ENCODE results near the gene CLHC1.

Gene CLHC1

DNA sequence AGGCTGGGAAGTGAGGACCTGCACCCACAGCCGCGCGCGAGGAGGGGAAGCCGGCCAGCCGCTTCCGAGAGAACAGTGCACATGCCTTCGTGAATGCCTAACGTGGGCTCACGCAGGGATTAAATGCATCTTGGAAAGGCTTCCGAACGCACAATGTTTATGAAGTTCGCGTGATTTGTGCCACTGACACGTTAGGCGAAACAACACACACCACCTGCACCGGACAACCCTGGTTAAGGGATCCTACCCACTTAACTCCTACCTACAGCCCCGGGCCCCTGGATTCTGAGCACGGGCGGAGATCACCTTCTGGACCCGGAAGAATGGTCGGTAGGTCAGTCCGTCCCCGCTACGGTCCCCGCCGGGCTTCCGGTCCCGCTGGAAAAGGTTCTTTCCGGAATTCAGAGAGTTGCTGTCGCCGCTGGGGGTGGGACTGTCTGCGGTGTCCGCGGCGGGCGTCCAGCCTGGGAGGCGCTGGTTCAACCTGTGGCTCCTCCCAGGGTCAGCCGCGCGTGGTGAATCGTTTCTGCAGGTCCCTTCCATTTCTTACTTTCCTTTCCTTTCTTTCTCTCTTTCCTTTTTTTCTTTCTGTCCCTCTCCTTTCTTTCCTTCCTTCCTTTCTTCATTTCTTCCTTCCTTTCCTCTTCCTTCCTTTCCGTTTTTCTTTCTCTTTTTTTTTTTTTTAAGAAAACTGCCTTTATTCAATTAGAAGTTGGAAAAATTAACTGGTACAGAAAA is 37.0 kb upstream of the CLHC1 start, which contains the start of gene MTIF2 (continued):
- TF ChIP-seq ZNF138 (tag by site-specific recombination; IDR thresholded peaks at IDR 0.05; ENCODE audit: borderline replicate concordance) = 0 out of 2 replicates have a peak, but pooled peaks have one; percentile 3
- TF ChIP-seq ZFP37 (tag by site-specific recombination; IDR thresholded peaks at IDR 0.05) = peak; percentile 94; the same call in 1 of the 2 replicates
- TF ChIP-seq, protein P1, sequence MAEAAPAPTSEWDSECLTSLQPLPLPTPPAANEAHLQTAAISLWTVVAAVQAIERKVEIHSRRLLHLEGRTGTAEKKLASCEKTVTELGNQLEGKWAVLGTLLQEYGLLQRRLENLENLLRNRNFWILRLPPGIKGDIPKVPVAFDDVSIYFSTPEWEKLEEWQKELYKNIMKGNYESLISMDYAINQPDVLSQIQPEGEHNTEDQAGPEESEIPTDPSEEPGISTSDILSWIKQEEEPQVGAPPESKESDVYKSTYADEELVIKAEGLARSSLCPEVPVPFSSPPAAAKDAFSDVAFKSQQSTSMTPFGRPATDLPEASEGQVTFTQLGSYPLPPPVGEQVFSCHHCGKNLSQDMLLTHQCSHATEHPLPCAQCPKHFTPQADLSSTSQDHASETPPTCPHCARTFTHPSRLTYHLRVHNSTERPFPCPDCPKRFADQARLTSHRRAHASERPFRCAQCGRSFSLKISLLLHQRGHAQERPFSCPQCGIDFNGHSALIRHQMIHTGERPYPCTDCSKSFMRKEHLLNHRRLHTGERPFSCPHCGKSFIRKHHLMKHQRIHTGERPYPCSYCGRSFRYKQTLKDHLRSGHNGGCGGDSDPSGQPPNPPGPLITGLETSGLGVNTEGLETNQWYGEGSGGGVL (tag by site-specific recombination; IDR thresholded peaks at IDR 0.05) = no peak
- no peak for TF ChIP-seq ZNF175 (tag by site-specific recombination; IDR thresholded peaks at IDR 0.05)
- TF ChIP-seq ZNF624 (tag by site-specific recombination; IDR thresholded peaks at IDR 0.05) = no peak
- TF ChIP-seq, protein P2, sequence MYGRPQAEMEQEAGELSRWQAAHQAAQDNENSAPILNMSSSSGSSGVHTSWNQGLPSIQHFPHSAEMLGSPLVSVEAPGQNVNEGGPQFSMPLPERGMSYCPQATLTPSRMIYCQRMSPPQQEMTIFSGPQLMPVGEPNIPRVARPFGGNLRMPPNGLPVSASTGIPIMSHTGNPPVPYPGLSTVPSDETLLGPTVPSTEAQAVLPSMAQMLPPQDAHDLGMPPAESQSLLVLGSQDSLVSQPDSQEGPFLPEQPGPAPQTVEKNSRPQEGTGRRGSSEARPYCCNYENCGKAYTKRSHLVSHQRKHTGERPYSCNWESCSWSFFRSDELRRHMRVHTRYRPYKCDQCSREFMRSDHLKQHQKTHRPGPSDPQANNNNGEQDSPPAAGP (tag by site-specific recombination; IDR thresholded peaks at IDR 0.05) = peak; percentile 84; the same call in 1 of the 2 replicates
- TF ChIP-seq ZNF354C (tag by site-specific recombination; IDR thresholded peaks at IDR 0.05; ENCODE audit: borderline replicate concordance, low read depth) = no peak
- peak; percentile 67 for TF ChIP-seq FEZF1 (tag by site-specific recombination; IDR thresholded peaks at IDR 0.05)
- peak; percentile 79 for TF ChIP-seq ZEB2 (tag by site-specific recombination; IDR thresholded peaks at IDR 0.05)
- no peak for TF ChIP-seq ZNF549 (tag by site-specific recombination; IDR thresholded peaks at IDR 0.05)
- TF ChIP-seq ZNF266 (tag by site-specific recombination; IDR thresholded peaks at IDR 0.05; ENCODE audit: low read depth) = no peak
- TF ChIP-seq, protein P3, sequence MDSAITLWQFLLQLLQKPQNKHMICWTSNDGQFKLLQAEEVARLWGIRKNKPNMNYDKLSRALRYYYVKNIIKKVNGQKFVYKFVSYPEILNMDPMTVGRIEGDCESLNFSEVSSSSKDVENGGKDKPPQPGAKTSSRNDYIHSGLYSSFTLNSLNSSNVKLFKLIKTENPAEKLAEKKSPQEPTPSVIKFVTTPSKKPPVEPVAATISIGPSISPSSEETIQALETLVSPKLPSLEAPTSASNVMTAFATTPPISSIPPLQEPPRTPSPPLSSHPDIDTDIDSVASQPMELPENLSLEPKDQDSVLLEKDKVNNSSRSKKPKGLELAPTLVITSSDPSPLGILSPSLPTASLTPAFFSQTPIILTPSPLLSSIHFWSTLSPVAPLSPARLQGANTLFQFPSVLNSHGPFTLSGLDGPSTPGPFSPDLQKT (IDR thresholded peaks at IDR 0.05; ENCODE audit: borderline replicate concordance, low read depth, low read length) = no peak
- TF ChIP-seq, protein P4, sequence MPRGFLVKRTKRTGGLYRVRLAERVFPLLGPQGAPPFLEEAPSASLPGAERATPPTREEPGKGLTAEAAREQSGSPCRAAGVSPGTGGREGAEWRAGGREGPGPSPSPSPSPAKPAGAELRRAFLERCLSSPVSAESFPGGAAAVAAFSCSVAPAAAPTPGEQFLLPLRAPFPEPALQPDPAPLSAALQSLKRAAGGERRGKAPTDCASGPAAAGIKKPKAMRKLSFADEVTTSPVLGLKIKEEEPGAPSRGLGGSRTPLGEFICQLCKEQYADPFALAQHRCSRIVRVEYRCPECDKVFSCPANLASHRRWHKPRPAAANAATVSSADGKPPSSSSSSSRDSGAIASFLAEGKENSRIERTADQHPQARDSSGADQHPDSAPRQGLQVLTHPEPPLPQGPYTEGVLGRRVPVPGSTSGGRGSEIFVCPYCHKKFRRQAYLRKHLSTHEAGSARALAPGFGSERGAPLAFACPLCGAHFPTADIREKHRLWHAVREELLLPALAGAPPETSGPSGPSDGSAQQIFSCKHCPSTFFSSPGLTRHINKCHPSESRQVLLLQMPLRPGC (tag by site-specific recombination; IDR thresholded peaks at IDR 0.05) = peak; percentile 37; the same call in 1 of the 2 replicates
- no peak for TF ChIP-seq ZNF48 (tag by site-specific recombination; IDR thresholded peaks at IDR 0.05)
- no peak; the same call in 1 of the 2 replicates for TF ChIP-seq ZFP3 (tag by site-specific recombination; IDR thresholded peaks at IDR 0.05; ENCODE audit: low read depth)
- no peak for TF ChIP-seq ZNF311 (tag by site-specific recombination; IDR thresholded peaks at IDR 0.05; ENCODE audit: borderline replicate concordance)
- TF ChIP-seq, protein P5, sequence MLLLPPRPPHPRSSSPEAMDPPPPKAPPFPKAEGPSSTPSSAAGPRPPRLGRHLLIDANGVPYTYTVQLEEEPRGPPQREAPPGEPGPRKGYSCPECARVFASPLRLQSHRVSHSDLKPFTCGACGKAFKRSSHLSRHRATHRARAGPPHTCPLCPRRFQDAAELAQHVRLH (tag by site-specific recombination; IDR thresholded peaks at IDR 0.05) = peak; percentile 99
- TF ChIP-seq ZSCAN16 (tag by site-specific recombination; IDR thresholded peaks at IDR 0.05) = no peak
- TF ChIP-seq ZNF521 (tag by site-specific recombination; IDR thresholded peaks at IDR 0.05) = no peak
- peak; percentile 30; the same call in 1 of the 2 replicates for TF ChIP-seq WT1 (tag by site-specific recombination; IDR thresholded peaks at IDR 0.05)
- TF ChIP-seq ZNF585B (tag by site-specific recombination; IDR thresholded peaks at IDR 0.05) = no peak; the same call in 1 of the 2 replicates
- TF ChIP-seq BCL11A (tag by site-specific recombination; IDR thresholded peaks at IDR 0.05; ENCODE audit: low read depth) = no peak
- TF ChIP-seq HOXA7 (CRISPR knock-in tag; IDR thresholded peaks at IDR 0.05; ENCODE audit: borderline replicate concordance) = no peak
- TF ChIP-seq SP2 (tag by site-specific recombination; IDR thresholded peaks at IDR 0.05) = peak; percentile 77
- TF ChIP-seq ZNF76 (tag by site-specific recombination; IDR thresholded peaks at IDR 0.05; ENCODE audit: borderline replicate concordance, low read depth) = peak; percentile 83
- TF ChIP-seq ZNF24 (tag by site-specific recombination; IDR thresholded peaks at IDR 0.05) = peak; percentile 91
- peak; percentile 99 for TF ChIP-seq PRDM1 (tag by site-specific recombination; IDR thresholded peaks at IDR 0.05)
- TF ChIP-seq, protein P6, sequence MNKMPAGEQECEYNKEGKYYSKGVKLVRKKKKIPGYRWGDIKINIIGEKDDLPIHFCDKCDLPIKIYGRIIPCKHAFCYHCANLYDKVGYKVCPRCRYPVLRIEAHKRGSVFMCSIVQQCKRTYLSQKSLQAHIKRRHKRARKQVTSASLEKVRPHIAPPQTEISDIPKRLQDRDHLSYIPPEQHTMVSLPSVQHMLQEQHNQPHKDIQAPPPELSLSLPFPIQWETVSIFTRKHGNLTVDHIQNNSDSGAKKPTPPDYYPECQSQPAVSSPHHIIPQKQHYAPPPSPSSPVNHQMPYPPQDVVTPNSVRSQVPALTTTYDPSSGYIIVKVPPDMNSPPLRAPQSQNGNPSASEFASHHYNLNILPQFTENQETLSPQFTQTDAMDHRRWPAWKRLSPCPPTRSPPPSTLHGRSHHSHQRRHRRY (tag by site-specific recombination; IDR thresholded peaks at IDR 0.05) = no peak
- TF ChIP-seq ZNF623 (tag by site-specific recombination; IDR thresholded peaks at IDR 0.05) = peak; percentile 27; the same call in 1 of the 2 replicates
- peak; percentile 43; the same call in 1 of the 2 replicates for TF ChIP-seq ZFHX2 (tag by site-specific recombination; conservative IDR thresholded peaks at IDR 0.05)
- 0 out of 2 replicates have a peak, but pooled peaks have one; percentile 32 for TF ChIP-seq ZBTB21 (tag by site-specific recombination; IDR thresholded peaks at IDR 0.05)
- TF ChIP-seq, protein P7, sequence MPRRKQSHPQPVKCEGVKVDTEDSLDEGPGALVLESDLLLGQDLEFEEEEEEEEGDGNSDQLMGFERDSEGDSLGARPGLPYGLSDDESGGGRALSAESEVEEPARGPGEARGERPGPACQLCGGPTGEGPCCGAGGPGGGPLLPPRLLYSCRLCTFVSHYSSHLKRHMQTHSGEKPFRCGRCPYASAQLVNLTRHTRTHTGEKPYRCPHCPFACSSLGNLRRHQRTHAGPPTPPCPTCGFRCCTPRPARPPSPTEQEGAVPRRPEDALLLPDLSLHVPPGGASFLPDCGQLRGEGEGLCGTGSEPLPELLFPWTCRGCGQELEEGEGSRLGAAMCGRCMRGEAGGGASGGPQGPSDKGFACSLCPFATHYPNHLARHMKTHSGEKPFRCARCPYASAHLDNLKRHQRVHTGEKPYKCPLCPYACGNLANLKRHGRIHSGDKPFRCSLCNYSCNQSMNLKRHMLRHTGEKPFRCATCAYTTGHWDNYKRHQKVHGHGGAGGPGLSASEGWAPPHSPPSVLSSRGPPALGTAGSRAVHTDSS (tag by site-specific recombination; IDR thresholded peaks at IDR 0.05) = 0 out of 2 replicates have a peak, but pooled peaks have one; percentile 5

Data from HEK293 (cell line).